ENCODE results near the gene HEY2.

GRCh38 chr6:125809570-125810170 is 60.2 kb downstream of the HEY2 start:
- TF ChIP-seq CTCF (IDR thresholded peaks at IDR 0.05) (no peak), EZH2 (IDR thresholded peaks at IDR 0.05; ENCODE audit: borderline replicate concordance, insufficient read depth, low read depth, low read length, poor library complexity, severe bottlenecking) (no peak)
